C4-2B (cell line): Measurements from ENCODE around the gene CXCL11.

Experiments
- H3K27ac ChIP-seq: fragments of 450-650 bp; 2 replicates; pipeline ENCODE4 v1.5.1; 2017
- CTCF ChIP-seq: fragments of 450-650 bp; conservative IDR thresholded peaks from 2 replicates; pipeline ENCODE4 v1.5.1; 2017; ENCODE audit warnings: mild to moderate bottlenecking
- ZFX ChIP-seq: fragments of 450-650 bp; IDR thresholded peaks from 2 replicates; pipeline ENCODE4 v1.6.1; 2017

Gene CXCL11

GRCh38 chr4:76072760-76073159 is 36.9 kb upstream of the CXCL11 start:
- TF ChIP-seq CTCF = no peak
- TF ChIP-seq ZFX = no peak
- no peak overlapping the region for H3K27ac ChIP-seq

- TF ChIP-seq CTCF (peak; percentile 89), ZFX (no peak)
- H3K27ac ChIP-seq = no peak overlapping the region
Observed at GRCh38 chr4:76067652-76068286, 31.9 kb upstream of the CXCL11 start.

- H3K27ac ChIP-seq = no peak overlapping the region
- TF ChIP-seq CTCF (no peak), ZFX (no peak)
Observed at GRCh38 chr4:76066546-76066945, 30.7 kb upstream of the CXCL11 start.

- TF ChIP-seq CTCF (no peak), ZFX (no peak)
- no peak overlapping the region for H3K27ac ChIP-seq
Observed at GRCh38 chr4:76061982-76062381, 26.1 kb upstream of the CXCL11 start.

GRCh38 chr4:76061421-76061820 is 25.6 kb upstream of the CXCL11 start:
- TF ChIP-seq CTCF (no peak), ZFX (no peak)
- H3K27ac ChIP-seq = no peak overlapping the region

GRCh38 chr4:76060506-76060905 is 24.6 kb upstream of the CXCL11 start:
- no peak for TF ChIP-seq CTCF
- no peak overlapping the region for H3K27ac ChIP-seq

GRCh38 chr4:76059750-76060149 is 23.9 kb upstream of the CXCL11 start:
- TF ChIP-seq ZFX (no peak), CTCF (no peak)
- H3K27ac ChIP-seq = no peak overlapping the region
